Thoracic aorta (tissue), 2 donors: Measurements from ENCODE around the gene ZNF575. TPM values are rescaled to one million over a fixed set of nuclear protein-coding genes. Genes with fewer than 3 reads are reported as not detected.
"Not testable (repeated sequence)": the region's sequence is repeated elsewhere in the genome, so short reads cannot be mapped to it uniquely, and the experiment has no call there.

Experiments
- ATAC-seq: fragments of 150-250 bp; one replicate; pipeline ENCODE4 v1.8.0; 2017; ENCODE audit warnings: low read depth; ENCODE audit not compliant: insufficient number of reproducible peaks, low FRiP score
- DNase-seq: peaks from one replicate; pipeline ENCODE4 v3.0.0-alpha.2; 2020; ENCODE audit warnings: low spot score
- H3K27ac ChIP-seq, 2 donors: fragments of 200-600 bp; sonication (generic); 1 replicate in 1 of 2; 2 replicates in 1 of 2; pipeline ENCODE4 v1.5.1; 2016; ENCODE audit warnings: mild to moderate bottlenecking in 2 of 2, moderate library complexity in 2 of 2
- H3K27me3 ChIP-seq: fragments of 200-600 bp; sonication (generic); replicated peaks from 2 replicates; pipeline ENCODE4 v1.6.0; 2016; ENCODE audit warnings: mild to moderate bottlenecking; ENCODE audit not compliant: insufficient read depth
- H3K36me3 ChIP-seq: fragments of 200-600 bp; sonication (generic); one replicate; pipeline ENCODE4 v1.5.1; 2016
- H3K4me1 ChIP-seq, 2 donors: fragments of 200-600 bp; sonication (generic); 1 replicate in 1 of 2; 2 replicates in 1 of 2; pipeline versions ENCODE4 v1.5.1 to v1.6.0; 2016; ENCODE audit warnings: low read depth in 2 of 2, mild to moderate bottlenecking in 1 of 2; ENCODE audit not compliant: control insufficient read depth in 1 of 2
- H3K4me3 ChIP-seq: fragments of 200-600 bp; sonication (generic); 2 replicates; pipeline ENCODE4 v1.5.1; 2016; ENCODE audit warnings: mild to moderate bottlenecking
- H3K9me3 ChIP-seq: fragments of 200-600 bp; sonication (generic); 2 replicates; pipeline ENCODE4 v1.5.1; 2016
- CTCF ChIP-seq: fragments of 200-600 bp; sonication (generic); IDR thresholded peaks from one replicate; pipeline ENCODE4 v1.5.1; 2019; ENCODE audit warnings: antibody characterized with exemption
- total RNA-seq, 2 donors: library from RNA; depleted of rRNA; stranded (reverse); fragments of >200 nt; gene quantifications; one replicate each; pipeline versions ENCODE4 v1.1.0 to v1.2.3, GENCODE V29; 2016

The ZNF575 gene
- total RNA-seq, 2 donors from 2014 or later: 1.6 TPM; not detected in 1

- ATAC-seq (no peak), DNase-seq (no peak)
- TF ChIP-seq CTCF: no peak
- Histone ChIP-seq H3K4me3 (no peak overlapping the region), H3K27me3 (no peaks in the 10 kb centered on the region), H3K9me3 (no peaks in the 10 kb centered on the region), H3K4me1 (peaks cover 7 to 25% of the 10 kb centered on the region in 2 donors), H3K36me3 (no peaks in the 10 kb centered on the region), H3K27ac (no peak overlapping the region)
Observed at GRCh38 chr19:43522929-43523328, 10.1 kb upstream of the ZNF575 start.

GRCh38 chr19:43523696-43524095 is 9.3 kb upstream of the ZNF575 start:
- not testable (repeated sequence) for H3K27me3 ChIP-seq, H3K9me3 ChIP-seq, ATAC-seq, H3K4me3 ChIP-seq, DNase-seq, H3K27ac ChIP-seq, H3K36me3 ChIP-seq
- H3K4me1 ChIP-seq: peaks cover 7 to 27% of the 10 kb centered on the region in 2 donors

- H3K27ac ChIP-seq: peak overlapping the region; percentile 74 to 82
- H3K4me3 ChIP-seq: peak overlapping the region; percentile 94
- no peaks in the 10 kb centered on the region for H3K36me3 ChIP-seq
- DNase-seq: peak; percentile 31
- peaks cover 7 to 27% of the 10 kb centered on the region in 2 donors for H3K4me1 ChIP-seq
- H3K9me3 ChIP-seq: no peaks in the 10 kb centered on the region
- no peaks in the 10 kb centered on the region for H3K27me3 ChIP-seq
- ATAC-seq: peak; percentile 30
- TF ChIP-seq CTCF: no peak
Observed at GRCh38 chr19:43524922-43525835, 7.8 kb upstream of the ZNF575 start.

- H3K9me3 ChIP-seq: no peaks in the 10 kb centered on the region
- H3K4me3 ChIP-seq: peak overlapping the region; percentile 94
- H3K27ac ChIP-seq: peak overlapping the region; percentile 74 to 82
- no peak for TF ChIP-seq CTCF
- no peak for ATAC-seq
- DNase-seq: no peak
- H3K27me3 ChIP-seq: no peaks in the 10 kb centered on the region
- peaks cover 7 to 27% of the 10 kb centered on the region in 2 donors for H3K4me1 ChIP-seq
- H3K36me3 ChIP-seq: no peaks in the 10 kb centered on the region
Observed at GRCh38 chr19:43525836-43526771, 6.9 kb upstream of the ZNF575 start.

- DNase-seq: peak; percentile 37
- H3K36me3 ChIP-seq: no peaks in the 10 kb centered on the region
- H3K27ac ChIP-seq: peak within 1 kb of the TSS; percentile 74 to 82
- no peaks in the 10 kb centered on the region for H3K27me3 ChIP-seq
- no peaks in the 10 kb centered on the region for H3K9me3 ChIP-seq
- peaks cover 7 to 31% of the 10 kb centered on the region in 2 donors for H3K4me1 ChIP-seq
- no peak for ATAC-seq
- no peak for TF ChIP-seq CTCF
- H3K4me3 ChIP-seq: peak within 1 kb of the TSS; percentile 94
Observed at GRCh38 chr19:43526884-43527859, 5.8 kb upstream of the ZNF575 start, which contains the start of gene ETHE1. Gene ETHE1, minus strand, starts transcription at chr19:43527201. Its CDS starts 24 bp downstream, at chr19:43527177.
